Lung microvascular endothelial cell (primary cell): Measurements from ENCODE around the gene BRF1. TPM values are rescaled to one million over a fixed set of nuclear protein-coding genes. Genes with fewer than 3 reads are reported as not detected.

Experiments used
- DNase-seq, 2 donors: peaks; one replicate each; pipeline versions ENCODE4 v3.0.0 to v3.0.0-alpha.2; 2010; ENCODE audit warnings: low read depth in 2 of 2
- total RNA-seq: library from RNA; depleted of rRNA; stranded (reverse); fragments of >200 nt; gene quantifications from 2 replicates; pipeline ENCODE4 v1.2.1, GENCODE V29; 2014

The BRF1 gene
- total RNA-seq, 1 donor from 2014 or later: 34.7 TPM

GRCh38 chr14:105161964-105162668, 138.7 kb downstream of the BRF1 start:
- peak in 1 of 2 donors; percentile 13 for DNase-seq

- peak in 1 of 2 donors; percentile 36 for DNase-seq
Measured at GRCh38 chr14:105161309-105161708, 139.5 kb downstream of the BRF1 start.

GRCh38 chr14:105160776-105161175, 140.0 kb downstream of the BRF1 start:
- DNase-seq: no peak

DNA sequence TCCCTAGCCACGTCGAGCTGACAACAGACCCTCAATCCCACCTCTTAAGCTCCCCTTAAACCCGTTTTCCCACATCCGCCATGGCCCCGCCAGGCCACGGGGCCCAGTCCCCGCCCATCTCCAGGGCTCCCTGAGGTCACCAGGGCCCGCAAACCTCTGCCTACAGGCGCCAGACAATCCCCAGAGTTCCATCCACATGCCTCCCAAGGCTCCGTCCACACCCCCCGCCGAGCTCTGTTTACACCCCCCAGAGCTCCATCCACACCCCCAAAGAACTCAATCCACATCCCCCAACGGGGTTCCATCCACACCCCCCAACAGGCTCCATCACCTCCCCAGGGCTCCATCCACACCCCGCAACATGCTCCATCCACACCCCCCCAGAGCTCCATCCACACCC, 141.5 kb downstream of the BRF1 start:
- no peak for DNase-seq

Other genes starting within 250 kb of the BRF1 start
- gene GPR132, start 235.6 kb downstream of the BRF1 start, total RNA-seq: under 0.01 and 0.20 TPM in 2 replicates
- gene JAG2, start 132.2 kb downstream of the BRF1 start, total RNA-seq: 39.7 and 51.6 TPM in 2 replicates
- gene NUDT14, start 119.7 kb downstream of the BRF1 start, total RNA-seq: 56.4 and 63.7 TPM in 2 replicates
- 33.8 and 55.8 TPM in 2 replicates for gene BTBD6, start 52.5 kb downstream of the BRF1 start, total RNA-seq
- 31.8 and 48.4 TPM in 2 replicates for gene PACS2, start 13.7 kb upstream of the BRF1 start, total RNA-seq
- gene TEX22, start 97.5 kb upstream of the BRF1 start, total RNA-seq: under 0.01 TPM in 2 replicates
- gene MTA1, start 118.8 kb upstream of the BRF1 start, total RNA-seq: 22.2 and 22.6 TPM in 2 replicates
- 130 and 152 TPM in 2 replicates for gene CRIP2, start 173.8 kb upstream of the BRF1 start, total RNA-seq
- gene CRIP1, start 185.9 kb upstream of the BRF1 start, total RNA-seq: 0.44 TPM in 1 of 2 replicates, not detected in the other
- gene TEDC1, start 190.2 kb upstream of the BRF1 start, total RNA-seq: 2.8 and 5.7 TPM in 2 replicates
- gene TMEM121, start 225.6 kb upstream of the BRF1 start, total RNA-seq: 5.8 and 6.5 TPM in 2 replicates